ENCODE measurements around the gene SPON1.

GRCh38 chr11:14094481-14095037 is 132.0 kb downstream of the SPON1 start:
- no peak for TF ChIP-seq EZH2 (IDR thresholded peaks at IDR 0.05; ENCODE audit: borderline replicate concordance, low read length)
- TF ChIP-seq CTCF (IDR thresholded peaks at IDR 0.05; ENCODE audit: low read length): no peak

All from OCI-LY1 (cell line).